Kasumi-1 (cell line): Measurements from ENCODE around the gene HOXC12.

Source experiments
- DNase-seq, 2 experiments: peaks; one replicate each; lab custom pipeline; 2025; lab: John Stamatoyannopoulos, UW

The HOXC12 gene

GRCh38 chr12:53984901-53985691 is 30.4 kb downstream of the HOXC12 start, which contains the start of gene HOXC10:
HOXC10 (plus strand) TSS chr12:53985146; CDS start chr12:53985260, 114 bp downstream.
- no peak for DNase-seq

GRCh38 chr12:53985692-53985993 is 30.9 kb downstream of the HOXC12 start:
- DNase-seq = no peak

GRCh38 chr12:53985994-53986685 is 31.4 kb downstream of the HOXC12 start:
- DNase-seq = no peak

- DNase-seq = no peak
Measured at GRCh38 chr12:53986686-53987483, 32.2 kb downstream of the HOXC12 start.

GRCh38 chr12:53987787-53988230 is 33.1 kb downstream of the HOXC12 start:
- no peak for DNase-seq

GRCh38 chr12:53988541-53989226 is 34.0 kb downstream of the HOXC12 start:
- no peak for DNase-seq

GRCh38 chr12:53989227-53990113 is 34.8 kb downstream of the HOXC12 start:
- DNase-seq = peak; percentile 50 to 78

- DNase-seq = no peak
Measured at GRCh38 chr12:53990311-53991076, 35.8 kb downstream of the HOXC12 start.

GRCh38 chr12:53991077-53991460 is 36.4 kb downstream of the HOXC12 start:
- DNase-seq = no peak

- DNase-seq = no peak
Measured at GRCh38 chr12:53992377-53992889, 37.7 kb downstream of the HOXC12 start.

- no peak for DNase-seq
Measured at GRCh38 chr12:53993162-53994008, 38.7 kb downstream of the HOXC12 start.

- no peak for DNase-seq
Measured at GRCh38 chr12:53994009-53994263, 39.2 kb downstream of the HOXC12 start.

- DNase-seq = no peak
Measured at GRCh38 chr12:53994264-53995001, 39.7 kb downstream of the HOXC12 start.

GRCh38 chr12:53995002-53995377 is 40.3 kb downstream of the HOXC12 start:
- no peak for DNase-seq

- peak; percentile 15 to 20 for DNase-seq
Measured at GRCh38 chr12:53995378-53996239, 40.9 kb downstream of the HOXC12 start.

GRCh38 chr12:53996240-53997203 is 41.8 kb downstream of the HOXC12 start:
- no peak for DNase-seq
